Measurements from ENCODE around the gene POU6F2.

- TF ChIP-seq CTCF (conservative IDR thresholded peaks at IDR 0.05 in 1 of 2, IDR thresholded peaks at IDR 0.05 in 1 of 2; ENCODE audit: low read depth in 1 of 2, low read length in 2 of 2) (no peak), EZH2 (IDR thresholded peaks at IDR 0.05; ENCODE audit: low read length, missing control alignments) (no peak)
Measured at GRCh38 chr7:39356172-39356925, 378.6 kb downstream of the POU6F2 start.

Data from fibroblast of lung (primary cell).